NCI-H460 (cell line): ENCODE measurements around the gene CERK. TPM values are rescaled to one million over a fixed set of nuclear protein-coding genes. Genes with fewer than 3 reads are reported as not detected.

ENCODE experiments used
- total RNA-seq: library from RNA; depleted of rRNA; stranded (reverse); fragments of >200 nt; shearing (Covaris generic); gene quantifications from 2 replicates; pipeline ENCODE4 v1.2.3, GENCODE V29; 2014; rRNA removed

The CERK gene
- total RNA-seq, 1 experiment from 2014 or later, result 20.1 TPM

Other genes starting within 250 kb of the CERK start
- 7.0 and 8.7 TPM in 2 replicates for gene CELSR1, start 200.6 kb downstream of the CERK start, total RNA-seq
- gene GRAMD4, start 117.9 kb downstream of the CERK start, total RNA-seq, result 4.5 and 4.8 TPM in 2 replicates
- gene TBC1D22A, start 24.4 kb upstream of the CERK start, total RNA-seq, result 8.2 and 8.7 TPM in 2 replicates